GM18870 (cell line): ENCODE measurements around the gene RAB31.
A peak's percentile ranks its signal among the peaks of the same experiment; 100 is the strongest.

ENCODE experiments used
- ATAC-seq: cut with Tn5 transposase; IDR thresholded peaks from one replicate; pipeline ENCODE4 v1.9.1; 2021; ENCODE audit warnings: moderate library complexity; ENCODE audit not compliant: unreplicated experiment

RAB31 gene

DNA sequence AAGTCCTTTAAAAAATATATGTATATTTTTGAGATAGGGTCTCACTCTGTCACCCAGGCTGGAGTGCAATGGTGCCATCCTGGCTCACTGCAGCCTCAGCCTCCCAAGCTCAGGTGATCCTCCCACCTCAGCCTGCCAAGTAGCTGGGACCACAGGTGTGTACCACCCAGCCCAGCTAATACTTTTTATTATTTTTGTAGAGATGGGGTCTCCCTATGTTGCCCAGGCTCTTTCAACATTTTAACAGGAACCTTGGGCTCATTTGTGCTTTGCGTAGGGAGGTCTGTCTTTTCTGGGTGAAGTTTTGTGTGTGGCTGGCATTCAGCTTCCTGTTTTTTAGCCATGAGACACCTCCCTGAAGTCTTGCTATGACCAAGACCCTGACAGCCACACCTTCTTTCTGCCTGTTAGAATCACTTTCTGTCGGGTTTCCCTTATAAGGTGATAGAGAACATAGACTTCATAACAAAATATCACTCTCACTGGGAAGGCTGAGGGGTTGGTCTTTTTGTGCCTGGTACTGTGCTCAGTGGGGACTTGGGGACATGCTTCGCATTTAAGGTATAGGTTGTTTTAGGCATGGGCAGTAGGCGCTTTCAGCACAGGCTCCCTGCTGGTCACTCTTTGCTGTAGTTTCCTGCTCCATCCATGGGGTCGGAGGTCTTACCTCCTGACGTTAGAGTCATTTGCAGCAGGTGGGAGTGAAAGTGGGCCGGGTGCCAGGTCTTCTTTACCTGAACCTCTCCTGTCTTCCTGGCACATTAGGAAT, 3.4 kb downstream of the RAB31 start:
- ATAC-seq: peak; percentile 79

- ATAC-seq: no peak
Measured at GRCh38 chr18:9712130-9712577, 4.1 kb downstream of the RAB31 start.

DNA sequence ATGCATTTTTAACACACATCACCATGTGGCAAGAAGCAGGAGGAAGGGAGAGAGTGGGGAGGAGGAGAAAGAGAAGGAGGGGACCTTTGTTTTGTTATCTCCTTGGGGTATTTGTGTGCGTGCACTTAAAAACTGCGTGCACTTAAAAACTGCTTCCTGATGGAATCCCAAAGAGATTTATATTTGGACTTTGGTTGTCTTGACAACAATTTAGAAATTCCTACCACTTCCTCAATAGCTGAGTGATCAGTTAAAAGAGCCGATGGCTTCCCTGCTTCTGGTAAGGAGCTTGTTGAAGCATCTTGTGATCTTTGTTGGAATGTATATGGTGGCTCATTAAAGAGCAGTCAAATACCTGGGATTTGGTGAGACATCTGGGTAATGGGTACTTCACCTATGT, 4.5 kb downstream of the RAB31 start:
- ATAC-seq: no peak

GRCh38 chr18:9714266-9715087, 6.4 kb downstream of the RAB31 start:
- ATAC-seq: no peak

DNA sequence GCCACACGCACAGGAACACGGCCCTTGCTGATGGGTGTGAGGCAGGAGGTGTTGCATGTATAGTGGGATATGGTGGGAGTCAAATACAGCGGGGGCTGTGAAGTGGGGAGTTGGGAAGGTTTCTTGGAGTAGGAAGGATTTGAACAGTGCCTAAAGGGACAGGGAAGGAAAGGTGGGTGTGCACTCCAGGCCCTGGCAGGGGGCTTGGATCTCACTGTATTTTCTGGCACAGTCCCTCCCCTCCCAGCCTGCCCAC, 6.9 kb downstream of the RAB31 start:
- ATAC-seq: no peak

DNA sequence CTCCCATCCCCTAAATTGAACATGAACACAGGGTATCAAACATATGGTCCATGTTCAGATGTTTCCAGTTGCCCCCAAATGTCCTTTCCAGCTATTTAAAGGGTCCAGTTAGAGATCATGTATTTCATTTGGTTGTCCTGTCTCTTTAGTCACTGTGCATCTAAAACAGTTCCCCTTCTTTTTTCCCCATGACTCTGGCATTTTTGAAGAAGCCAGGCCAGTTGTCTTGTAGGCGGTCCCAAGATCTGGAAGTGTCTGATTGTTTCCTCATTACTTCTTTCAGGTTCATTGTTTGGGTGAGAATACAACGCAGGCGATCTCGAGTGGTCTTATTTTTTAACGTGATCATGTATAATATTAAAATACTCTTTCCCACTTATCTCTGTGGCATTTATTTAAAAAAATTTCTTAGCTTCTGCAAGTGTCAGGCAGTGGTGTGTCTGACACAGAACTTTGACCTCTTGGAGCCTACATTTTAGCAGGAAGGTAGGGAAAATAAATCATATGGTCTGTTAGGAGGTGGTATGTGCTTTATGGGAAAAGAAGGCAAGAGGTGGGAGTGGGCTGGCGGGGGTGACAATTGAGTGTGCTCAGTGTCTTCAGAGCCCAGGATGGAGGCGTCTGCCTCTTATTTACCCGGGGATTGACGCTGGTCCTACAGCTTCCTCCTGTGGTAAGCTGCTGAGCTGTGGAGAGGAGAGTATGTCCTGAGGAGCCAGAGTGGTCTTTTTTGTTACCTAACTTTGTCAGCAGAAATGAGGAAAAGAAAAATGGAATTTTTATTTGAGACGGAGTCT, 8.1 kb downstream of the RAB31 start:
- no peak for ATAC-seq

DNA sequence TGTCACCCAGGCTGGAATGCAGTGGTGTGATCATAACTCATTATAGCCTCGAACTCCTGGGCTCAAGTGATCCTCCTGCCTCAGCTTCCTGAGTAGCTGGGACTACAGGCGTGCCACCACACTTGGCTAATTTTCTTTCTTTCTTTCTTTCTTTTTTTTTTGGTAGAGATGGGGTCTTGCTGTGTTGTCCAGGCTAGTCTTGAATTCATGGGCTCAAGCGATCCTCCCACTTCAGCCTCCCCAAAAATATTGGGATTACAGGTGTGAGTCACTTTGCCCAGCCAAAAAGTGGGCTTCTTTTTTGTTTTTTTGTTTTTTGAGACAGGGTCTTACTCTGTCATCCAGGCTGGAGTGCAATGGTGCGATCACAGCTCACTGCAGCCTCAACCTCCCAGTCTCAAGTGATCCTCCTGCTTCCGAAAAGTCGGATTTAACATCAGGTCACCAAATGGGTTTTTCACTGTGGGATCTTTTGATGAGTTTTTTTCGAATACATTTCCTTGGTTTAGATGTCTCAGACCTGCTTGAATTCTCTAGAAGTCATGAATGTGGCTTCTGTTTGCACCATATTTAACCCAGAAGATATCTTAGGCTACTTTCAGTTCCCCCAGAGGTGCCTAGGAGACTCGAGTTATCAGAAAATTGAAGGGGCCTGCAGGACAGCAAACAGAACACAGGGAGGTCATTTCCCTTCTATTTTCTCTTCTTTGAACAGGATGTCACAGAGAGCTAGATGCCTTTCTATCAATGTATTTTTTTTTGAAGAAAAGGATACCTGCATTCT, 8.9 kb downstream of the RAB31 start:
- ATAC-seq: no peak

GRCh38 chr18:9719421-9719981, 11.4 kb downstream of the RAB31 start:
- no peak for ATAC-seq

GRCh38 chr18:9720327-9720726, 12.2 kb downstream of the RAB31 start:
- no peak for ATAC-seq

GRCh38 chr18:9721893-9722550, 13.9 kb downstream of the RAB31 start:
- ATAC-seq: no peak

GRCh38 chr18:9722691-9723090, 14.6 kb downstream of the RAB31 start:
- no peak for ATAC-seq

DNA sequence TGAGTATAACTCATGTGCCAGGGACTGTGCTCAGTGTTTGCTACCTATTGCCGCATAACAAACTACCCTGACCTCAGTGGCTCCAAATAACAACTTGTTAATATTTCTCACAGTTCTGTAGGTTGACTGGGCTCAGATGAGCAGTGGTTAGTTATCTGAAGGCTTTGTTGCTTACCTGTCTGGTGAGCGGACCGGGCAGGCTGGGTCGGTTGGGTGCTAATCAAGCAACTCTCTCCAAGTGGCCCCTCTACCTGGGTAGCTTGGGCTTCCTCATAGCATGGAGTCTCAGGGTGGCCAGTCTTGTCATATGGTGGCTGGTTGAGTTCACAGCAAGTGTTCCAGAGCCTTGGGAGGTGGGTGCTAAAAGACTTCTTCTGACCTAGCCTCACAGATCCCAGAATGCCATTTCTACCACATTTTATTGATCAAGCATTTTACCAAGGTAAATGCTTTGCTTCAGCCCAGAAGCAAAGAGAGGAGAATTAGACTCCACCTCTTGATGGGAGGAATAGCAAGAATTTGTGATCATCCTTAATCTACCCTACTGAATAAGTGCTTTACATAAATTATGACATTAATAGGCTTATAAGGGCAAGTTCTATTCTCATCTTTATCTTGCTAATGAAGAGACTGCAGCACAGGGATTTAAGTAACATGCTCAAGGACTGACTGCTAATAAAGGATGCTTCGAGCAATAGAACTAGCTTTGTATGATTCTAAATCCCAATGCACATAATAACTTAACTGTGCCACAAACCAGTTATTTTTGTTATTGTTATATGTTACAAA, 16.9 kb downstream of the RAB31 start:
- ATAC-seq: no peak

GRCh38 chr18:9726175-9726574, 18.1 kb downstream of the RAB31 start:
- no peak for ATAC-seq

- no peak for ATAC-seq
Measured at GRCh38 chr18:9726936-9727335, 18.8 kb downstream of the RAB31 start.

DNA sequence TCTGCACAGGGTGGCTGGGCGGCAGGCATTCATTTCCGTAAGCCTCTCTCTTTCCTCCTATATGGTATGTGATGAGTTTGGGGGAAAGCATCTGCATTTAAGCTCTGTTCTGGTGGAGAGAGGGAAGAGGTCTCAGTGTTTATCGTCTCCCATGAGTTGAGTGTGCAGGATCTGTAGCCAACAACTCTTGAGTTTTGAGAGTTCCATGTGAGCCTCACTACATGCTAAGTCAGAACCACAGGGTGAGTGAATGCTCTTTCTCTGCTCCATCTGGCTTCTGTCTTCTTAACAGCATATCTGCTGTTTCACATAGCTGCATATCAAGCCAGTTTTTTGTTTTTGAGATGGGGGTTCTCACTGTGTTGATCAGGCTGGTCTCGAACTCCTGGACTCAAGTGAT, 22.7 kb downstream of the RAB31 start:
- no peak for ATAC-seq

GRCh38 chr18:9731380-9731779, 23.3 kb downstream of the RAB31 start:
- no peak for ATAC-seq

DNA sequence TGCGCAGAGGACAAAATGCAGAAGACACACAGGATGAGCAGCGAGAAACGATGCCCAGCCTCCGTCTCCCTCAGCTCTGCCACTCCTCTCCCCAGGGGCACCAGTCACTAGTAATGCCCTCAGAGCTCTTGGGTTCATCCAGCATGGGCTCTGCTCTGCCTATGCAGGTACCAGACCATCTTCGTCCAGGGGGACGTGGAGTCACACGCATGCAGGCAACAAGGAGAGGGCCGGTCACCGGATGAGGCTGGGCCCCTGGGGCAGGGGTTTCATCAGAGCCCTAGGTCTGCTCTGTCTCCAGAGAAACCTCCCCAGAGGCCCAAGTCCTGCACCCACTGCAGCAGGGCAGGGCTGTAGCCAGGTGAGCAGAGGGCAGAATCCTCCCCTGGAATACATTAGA, 23.9 kb downstream of the RAB31 start:
- ATAC-seq: no peak

DNA sequence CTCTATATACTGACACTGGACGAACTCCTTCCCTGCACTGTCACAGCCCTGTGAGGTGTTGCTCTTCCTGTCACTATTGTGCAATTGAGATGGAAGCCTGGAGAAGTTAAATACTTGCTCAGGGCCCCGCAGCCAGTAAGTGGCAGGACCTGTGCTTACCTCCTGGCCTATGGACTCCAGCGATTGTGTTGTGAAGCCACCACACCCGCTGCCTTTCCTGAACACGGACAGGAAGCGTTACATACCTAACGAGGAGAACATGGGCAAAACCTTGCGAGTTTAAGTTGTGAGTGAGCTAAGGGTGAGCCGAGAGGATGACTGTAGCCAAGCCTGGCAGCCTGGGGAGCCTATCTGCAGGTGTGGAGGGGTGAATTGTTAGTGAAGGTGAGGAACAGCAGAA, 26.1 kb downstream of the RAB31 start:
- no peak for ATAC-seq

- no peak for ATAC-seq
Measured at GRCh38 chr18:9735238-9735637, 27.1 kb downstream of the RAB31 start.
